MG63 (cell line): ENCODE measurements around the gene CAVIN1. TPM values are rescaled to one million over a fixed set of nuclear protein-coding genes. Genes with fewer than 3 reads are reported as not detected.
A peak's percentile ranks its signal among the peaks of the same experiment; 100 is the strongest.
"Not testable (repeated sequence)": the region's sequence is repeated elsewhere in the genome, so short reads cannot be mapped to it uniquely, and the experiment has no call there.

ENCODE experiments used
- DNase-seq: peaks from one replicate; pipeline ENCODE4 v3.0.0-alpha.2; 2020
- H3K27me3 ChIP-seq: fragments of 250-450 bp; sonication (Bioruptor Pico); 2 replicates; pipeline ENCODE4 v1.5.1; 2020; ENCODE audit warnings: mild to moderate bottlenecking, moderate library complexity
- H3K36me3 ChIP-seq: fragments of 250-450 bp; sonication (Bioruptor Pico); 2 replicates; pipeline ENCODE4 v1.5.1; 2020; ENCODE audit warnings: mild to moderate bottlenecking, moderate library complexity
- H3K4me3 ChIP-seq: fragments of 250-450 bp; sonication (Bioruptor Pico); 2 replicates; pipeline ENCODE4 v1.5.1; 2020; ENCODE audit warnings: mild to moderate bottlenecking, moderate library complexity
- H3K9me3 ChIP-seq: fragments of 250-450 bp; sonication (Bioruptor Pico); 2 replicates; pipeline ENCODE4 v1.5.1; 2020; ENCODE audit warnings: mild to moderate bottlenecking, moderate library complexity
- total RNA-seq: library from RNA; depleted of rRNA; stranded (reverse); fragments of >200 nt; shearing (Covaris generic); gene quantifications from 2 replicates; pipeline ENCODE4 v1.2.3, GENCODE V29; 2014; ENCODE audit warnings: low replicate concordance; rRNA removed

CAVIN1 gene, protein sequence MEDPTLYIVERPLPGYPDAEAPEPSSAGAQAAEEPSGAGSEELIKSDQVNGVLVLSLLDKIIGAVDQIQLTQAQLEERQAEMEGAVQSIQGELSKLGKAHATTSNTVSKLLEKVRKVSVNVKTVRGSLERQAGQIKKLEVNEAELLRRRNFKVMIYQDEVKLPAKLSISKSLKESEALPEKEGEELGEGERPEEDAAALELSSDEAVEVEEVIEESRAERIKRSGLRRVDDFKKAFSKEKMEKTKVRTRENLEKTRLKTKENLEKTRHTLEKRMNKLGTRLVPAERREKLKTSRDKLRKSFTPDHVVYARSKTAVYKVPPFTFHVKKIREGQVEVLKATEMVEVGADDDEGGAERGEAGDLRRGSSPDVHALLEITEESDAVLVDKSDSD
- 799 and 958 TPM in 2 replicates for total RNA-seq

DNA sequence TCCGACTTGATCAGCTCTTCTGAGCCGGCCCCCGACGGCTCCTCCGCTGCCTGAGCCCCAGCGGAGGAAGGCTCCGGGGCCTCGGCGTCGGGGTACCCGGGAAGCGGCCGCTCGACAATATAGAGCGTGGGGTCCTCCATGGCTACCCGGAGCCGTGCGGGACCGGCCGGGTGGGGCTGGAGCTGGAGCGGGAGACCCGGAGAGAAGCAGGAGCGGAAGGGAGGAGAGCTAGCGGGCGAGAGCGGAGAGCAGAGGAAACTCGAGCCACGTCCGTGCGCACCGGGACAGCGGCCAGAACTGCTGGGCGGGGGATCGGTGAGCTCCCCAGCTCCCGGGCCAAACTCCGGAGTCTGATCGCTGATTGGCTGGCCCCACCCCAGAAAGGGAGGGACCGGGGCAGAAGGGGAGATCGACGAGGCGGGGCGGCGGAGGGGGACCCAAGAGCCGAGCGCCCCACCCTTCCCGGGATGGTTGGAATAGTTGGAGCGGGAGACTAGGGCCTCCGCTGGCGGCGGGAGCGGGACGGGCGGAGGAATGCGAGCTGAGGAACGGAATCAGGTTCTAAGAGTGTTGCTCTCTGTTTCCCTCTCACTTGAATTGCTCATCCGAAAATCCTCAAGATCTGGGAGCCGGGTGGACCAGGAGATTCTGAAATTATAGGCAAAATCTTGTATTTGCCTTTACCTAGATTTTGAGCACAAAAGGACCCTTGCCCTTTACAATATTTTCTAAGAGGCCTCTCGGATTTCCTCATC lies at the start of gene CAVIN1:
Gene CAVIN1, minus strand, starts transcription at position 299 of the 755 bp plus-strand sequence. Its CDS starts 159 bp downstream, at position 140.
- peaks cover 45% of the 10 kb centered on the region for H3K36me3 ChIP-seq
- no peaks in the 10 kb centered on the region for H3K27me3 ChIP-seq
- H3K4me3 ChIP-seq: peak within 1 kb of the TSS; percentile 100
- DNase-seq: peak; percentile 100
- no peaks in the 10 kb centered on the region for H3K9me3 ChIP-seq

DNA sequence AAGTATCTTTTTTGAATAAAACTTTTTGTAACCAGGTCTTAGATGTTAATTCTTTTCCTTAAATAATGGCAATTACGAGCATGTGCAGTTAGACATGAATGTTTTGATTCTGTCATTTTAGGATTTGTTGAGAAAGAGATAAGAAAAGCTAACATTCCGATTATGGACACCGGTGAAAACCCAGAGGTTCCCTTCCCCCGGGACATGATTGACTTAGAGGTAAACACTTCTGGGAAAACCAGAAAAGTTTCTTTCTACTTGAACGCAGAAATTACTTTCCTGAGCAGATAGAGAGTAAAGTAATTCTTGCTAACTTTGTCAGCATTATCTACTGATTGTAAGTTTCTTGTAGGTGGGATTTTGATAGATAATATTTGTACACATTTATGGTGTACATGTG lies 44.8 kb upstream of the CAVIN1 start:
- Histone ChIP-seq H3K27me3 (no peaks in the 10 kb centered on the region), H3K36me3 (peaks cover 61% of the 10 kb centered on the region), H3K4me3 (no peak overlapping the region), H3K9me3 (no peaks in the 10 kb centered on the region)
- no peak for DNase-seq

DNA sequence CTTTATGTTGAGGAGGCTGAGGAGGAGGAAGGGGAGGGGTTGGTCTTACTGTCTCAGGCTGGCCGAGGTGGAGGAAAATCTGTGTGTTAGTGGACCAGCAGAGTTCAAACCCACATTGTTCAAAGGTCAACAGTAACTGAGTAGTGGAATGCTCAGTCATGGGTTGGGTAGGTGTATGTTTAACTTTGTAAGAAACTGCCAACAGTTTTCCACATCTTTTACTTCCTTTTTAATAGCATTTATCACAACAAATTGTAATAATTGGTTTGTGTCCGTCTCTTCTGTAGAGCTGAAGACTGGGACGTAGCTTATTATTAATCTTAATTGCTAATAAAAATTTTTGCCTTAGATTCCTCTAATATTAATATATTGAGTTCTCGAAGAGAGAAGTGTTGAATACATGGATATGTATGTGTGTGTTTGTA lies 40.9 kb upstream of the CAVIN1 start:
- no peak for DNase-seq
- Histone ChIP-seq H3K9me3 (no peaks in the 10 kb centered on the region), H3K36me3 (peaks cover 60% of the 10 kb centered on the region), H3K27me3 (no peaks in the 10 kb centered on the region), H3K4me3 (no peak overlapping the region)

DNA sequence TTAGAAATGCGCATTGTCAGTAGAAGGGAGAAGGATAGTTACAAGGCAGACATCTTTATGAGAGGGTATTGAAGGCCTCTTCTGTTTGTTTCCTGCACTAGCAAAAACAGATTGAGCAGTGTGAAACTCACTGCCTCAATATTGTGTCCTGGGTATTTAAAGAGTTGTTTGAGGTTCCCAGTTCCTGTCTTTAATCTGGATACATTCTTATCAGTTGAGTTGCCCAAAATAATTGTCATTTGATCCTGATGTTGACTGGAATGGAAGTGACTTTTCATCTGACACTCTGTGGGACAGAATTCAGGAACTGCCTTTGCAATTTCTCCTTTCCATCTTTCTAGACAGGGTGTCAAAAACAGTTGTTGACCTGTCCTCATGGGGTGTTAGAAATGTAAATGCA lies 37.3 kb upstream of the CAVIN1 start:
- H3K9me3 ChIP-seq: no peaks in the 10 kb centered on the region
- peak overlapping the region; percentile 76 for H3K4me3 ChIP-seq
- DNase-seq: no peak
- H3K27me3 ChIP-seq: no peaks in the 10 kb centered on the region
- peaks cover 32% of the 10 kb centered on the region for H3K36me3 ChIP-seq

DNA sequence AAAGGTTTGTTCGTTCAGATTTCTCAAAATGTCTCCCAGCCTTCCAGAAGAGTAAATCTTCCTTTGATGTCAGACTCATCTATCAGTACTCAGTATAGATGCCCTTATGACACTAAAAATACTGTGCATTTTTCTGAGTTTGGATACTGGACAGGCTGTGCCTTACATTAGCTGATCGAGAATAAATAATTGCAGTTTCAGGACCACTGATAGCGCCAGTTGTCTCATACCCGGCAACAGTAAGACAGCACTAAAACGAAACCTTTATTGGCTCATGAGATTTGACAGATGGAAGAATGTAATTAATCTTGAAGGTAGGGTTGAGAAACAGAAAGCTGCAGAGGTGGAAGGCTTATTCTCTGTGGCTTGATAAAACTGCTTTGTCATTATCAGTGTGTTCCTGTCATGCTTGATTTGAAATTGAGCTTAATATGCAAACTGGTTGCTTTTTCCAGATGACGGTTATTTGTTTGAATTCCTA lies 36.8 kb upstream of the CAVIN1 start:
- Histone ChIP-seq H3K27me3 (no peaks in the 10 kb centered on the region), H3K9me3 (no peaks in the 10 kb centered on the region), H3K4me3 (peak overlapping the region; percentile 76), H3K36me3 (peaks cover 32% of the 10 kb centered on the region)
- no peak for DNase-seq

DNA sequence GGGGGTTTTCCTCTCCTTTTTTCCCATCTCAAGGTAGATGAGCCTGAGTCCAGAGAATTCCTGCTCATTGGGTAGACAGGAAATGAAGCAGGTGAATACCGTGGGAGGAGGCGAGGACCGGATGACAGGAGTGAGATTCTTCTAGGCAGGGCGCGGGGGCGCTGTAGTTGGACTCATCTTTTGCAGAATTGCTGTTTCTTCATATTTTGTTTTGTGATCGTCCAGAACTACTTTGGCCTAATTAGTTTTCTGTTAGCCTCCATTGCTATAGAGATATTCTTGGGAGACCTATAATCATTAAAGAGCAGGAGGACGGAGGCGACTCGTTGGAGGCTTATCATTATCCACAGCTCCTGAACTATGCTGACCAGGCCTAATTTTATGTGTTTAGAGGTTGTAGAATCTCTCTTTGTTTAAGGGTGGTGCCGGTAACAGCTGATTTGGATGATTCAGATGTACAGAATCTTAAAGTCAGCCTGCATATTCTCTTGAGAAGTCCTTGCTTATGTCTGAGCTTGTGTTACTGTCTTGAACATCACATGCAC lies 36.3 kb upstream of the CAVIN1 start:
- Histone ChIP-seq H3K9me3 (no peaks in the 10 kb centered on the region), H3K4me3 (peak overlapping the region; percentile 76), H3K27me3 (no peaks in the 10 kb centered on the region), H3K36me3 (peaks cover 32% of the 10 kb centered on the region)
- DNase-seq: peak; percentile 61

DNA sequence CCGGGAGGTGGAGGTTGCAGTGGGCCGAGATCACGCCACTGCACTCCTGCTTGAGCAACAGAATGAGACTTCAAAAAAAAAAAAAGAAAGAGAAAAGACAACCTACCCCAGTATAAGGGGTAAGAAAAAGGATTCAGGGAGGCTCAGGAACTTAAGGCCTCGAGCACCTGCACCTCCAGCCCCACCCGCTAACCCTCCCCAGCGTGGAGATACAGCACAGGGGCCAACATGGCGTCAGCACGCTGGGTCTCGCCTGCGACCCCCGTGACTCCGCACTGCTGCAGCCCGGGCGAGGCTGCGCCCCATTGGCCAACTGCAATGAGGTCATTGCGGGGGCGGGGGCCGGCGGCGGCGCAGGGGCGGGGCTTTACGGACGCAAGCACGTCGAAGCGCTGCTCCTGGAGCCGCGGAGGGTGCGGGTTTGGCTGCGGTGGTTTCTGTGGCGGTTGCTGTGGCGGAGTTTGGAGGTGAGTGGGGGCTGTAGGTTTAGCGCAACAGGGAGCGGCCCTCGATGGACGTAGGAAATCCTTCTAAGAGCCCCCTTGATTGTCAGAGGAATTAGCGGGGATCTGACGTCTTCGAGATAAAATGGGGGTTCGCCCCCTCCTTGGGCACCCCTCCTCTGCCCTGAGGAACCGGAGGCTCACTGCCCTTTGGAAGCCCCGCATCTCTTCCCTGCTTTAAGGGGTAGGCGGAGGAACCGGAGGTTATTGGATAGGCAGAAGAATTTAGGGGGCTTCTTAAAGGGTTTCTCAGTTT lies 35.6 kb upstream of the CAVIN1 start, which contains the start of gene ATP6V0A1:
Gene ATP6V0A1, plus strand, starts transcription at position 382 of the 759 bp plus-strand sequence. CDS start 2,017 bp downstream, outside the sequence.
- DNase-seq: peak; percentile 97
- H3K9me3 ChIP-seq: no peaks in the 10 kb centered on the region
- peak within 1 kb of the TSS; percentile 76 for H3K4me3 ChIP-seq
- no peaks in the 10 kb centered on the region for H3K27me3 ChIP-seq
- peaks cover 28% of the 10 kb centered on the region for H3K36me3 ChIP-seq

DNA sequence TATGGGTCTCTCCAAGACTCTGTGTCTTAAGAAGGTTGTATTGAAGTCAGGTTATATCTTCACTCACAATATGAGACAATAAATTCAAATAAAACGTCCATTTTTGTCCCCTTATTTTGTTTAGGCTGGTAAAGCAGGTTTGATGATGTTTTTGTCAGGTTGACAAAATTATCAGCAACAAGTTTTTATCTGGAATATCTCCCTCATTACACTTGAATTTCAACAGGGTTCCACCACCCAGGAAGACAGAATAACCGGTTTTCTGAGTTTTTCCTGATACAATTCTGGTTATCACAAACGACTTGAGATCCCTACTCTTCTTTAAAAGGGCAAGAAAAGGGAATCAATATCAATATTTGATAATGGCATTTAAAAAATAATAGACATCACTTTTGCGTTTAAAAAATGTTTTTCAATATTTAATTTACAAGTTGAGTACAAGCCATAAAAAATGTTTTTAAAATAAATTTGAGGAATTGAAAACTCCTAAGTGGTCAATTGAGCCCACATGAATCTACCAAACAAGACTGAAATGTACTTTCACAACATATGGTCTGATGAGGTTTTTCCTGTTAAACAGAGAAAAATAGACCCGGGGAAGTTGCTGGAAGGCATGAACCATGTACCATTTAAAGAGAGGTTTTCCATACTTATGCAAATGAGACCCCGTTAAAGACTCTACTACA lies 34.2 kb upstream of the CAVIN1 start:
- H3K27me3 ChIP-seq: no peaks in the 10 kb centered on the region
- no peaks in the 10 kb centered on the region for H3K9me3 ChIP-seq
- peaks cover 18% of the 10 kb centered on the region for H3K36me3 ChIP-seq
- no peak overlapping the region for H3K4me3 ChIP-seq
- DNase-seq: no peak

DNA sequence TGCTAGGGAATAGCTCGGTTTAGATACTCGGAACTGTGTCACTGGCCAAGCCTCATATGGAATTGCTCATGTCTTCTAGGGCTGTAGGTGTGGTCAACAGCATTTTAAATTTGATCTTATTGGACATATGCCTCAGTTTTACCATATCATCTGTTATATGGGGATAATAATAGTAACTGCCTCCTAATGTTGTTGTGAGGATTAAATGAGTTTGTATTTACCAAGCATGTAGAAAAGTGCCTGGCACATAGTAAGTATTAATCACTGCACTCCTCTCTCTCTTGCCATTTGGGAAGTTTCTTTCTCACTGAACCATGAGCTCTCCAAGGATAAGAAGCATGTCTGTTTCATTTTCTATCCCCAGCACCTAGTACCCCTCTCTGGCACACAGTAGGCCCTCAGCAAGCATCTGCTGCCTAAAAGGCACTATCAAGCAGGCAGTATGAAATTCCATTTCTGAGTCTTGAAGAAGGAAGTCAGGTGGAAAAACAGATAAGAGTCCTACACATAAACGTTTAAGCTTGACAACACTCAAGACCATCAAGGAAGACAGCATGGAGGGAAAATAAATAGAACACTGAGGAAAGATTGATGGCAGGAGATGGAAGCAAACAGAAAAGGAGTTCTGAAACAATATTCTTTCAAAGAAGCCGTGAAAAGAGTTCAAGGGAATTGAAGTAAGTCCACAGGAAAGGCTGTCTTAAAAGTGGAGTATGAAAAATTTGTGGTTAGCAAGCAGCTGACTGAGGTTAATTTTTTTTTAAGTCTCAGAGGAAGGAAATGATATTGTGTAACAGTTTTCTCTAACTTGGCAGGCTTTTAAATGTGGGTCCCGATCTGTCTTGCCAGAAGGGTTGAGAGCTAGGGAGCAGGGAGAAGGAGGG lies 33.4 kb upstream of the CAVIN1 start:
- H3K36me3 ChIP-seq: peaks cover 12% of the 10 kb centered on the region
- H3K27me3 ChIP-seq: no peaks in the 10 kb centered on the region
- H3K4me3 ChIP-seq: no peak overlapping the region
- H3K9me3 ChIP-seq: no peaks in the 10 kb centered on the region
- DNase-seq: no peak

DNA sequence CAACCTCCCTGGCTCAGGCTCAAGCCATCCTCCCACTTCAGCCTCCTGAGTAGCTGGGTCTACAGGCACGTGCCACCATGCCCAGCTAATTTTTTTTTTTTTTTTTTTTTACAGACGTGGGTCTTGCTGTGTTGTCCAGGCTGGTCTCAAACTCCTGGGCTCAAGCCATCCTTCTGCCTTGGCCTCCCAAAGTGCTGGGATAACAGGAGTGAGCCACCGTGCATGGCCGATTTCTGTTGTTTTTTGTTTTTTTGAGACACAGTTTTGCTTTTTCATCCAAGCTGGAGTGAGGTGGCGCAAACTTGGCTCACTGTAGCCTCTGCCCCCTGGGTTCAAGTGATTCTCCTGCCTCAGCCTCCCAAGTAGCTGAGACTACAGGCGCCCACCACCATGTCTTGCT lies 31.9 kb upstream of the CAVIN1 start:
- DNase-seq, H3K27me3 ChIP-seq, H3K9me3 ChIP-seq, H3K36me3 ChIP-seq, H3K4me3 ChIP-seq: not testable (repeated sequence)

DNA sequence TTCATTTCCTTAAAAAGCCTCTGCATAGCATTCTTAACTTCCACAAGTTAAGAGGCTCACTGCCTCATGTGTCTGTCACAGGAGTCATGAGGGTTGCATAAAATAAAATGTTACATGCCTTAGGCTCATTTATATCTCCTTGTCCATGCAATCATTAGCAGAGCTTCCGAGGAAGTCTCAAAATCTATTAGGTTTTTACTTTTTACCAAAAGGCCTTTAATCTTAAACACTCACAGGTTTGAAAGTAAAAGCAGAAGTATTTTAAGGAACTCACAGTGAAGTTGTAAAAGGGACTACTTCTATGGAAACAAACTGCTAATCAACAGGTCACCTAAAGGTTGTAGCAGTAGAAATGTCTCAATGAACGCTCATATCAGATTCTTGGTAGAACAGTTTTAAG lies 30.4 kb upstream of the CAVIN1 start:
- Histone ChIP-seq H3K4me3 (no peak overlapping the region), H3K36me3 (no peaks in the 10 kb centered on the region), H3K27me3 (no peaks in the 10 kb centered on the region), H3K9me3 (no peaks in the 10 kb centered on the region)
- DNase-seq: no peak

DNA sequence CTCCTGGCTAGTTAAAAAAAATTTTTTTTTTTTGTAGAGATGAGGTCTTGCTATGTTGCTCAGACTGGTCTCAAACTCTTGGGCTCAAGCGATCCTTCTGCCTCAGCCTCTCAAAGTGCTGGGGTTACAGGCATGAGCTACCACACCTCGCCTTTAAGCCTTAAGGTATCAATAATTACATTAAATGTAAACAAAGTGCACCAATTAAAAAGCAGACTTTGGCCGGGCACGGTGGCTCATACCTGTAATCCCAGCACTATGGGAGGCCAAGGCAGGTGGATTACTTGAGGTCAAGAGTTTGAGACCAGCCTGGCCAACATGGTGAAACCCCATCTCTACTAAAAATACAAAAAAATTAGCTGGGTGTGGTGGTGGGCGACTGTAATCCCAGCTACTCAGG lies 28.2 kb upstream of the CAVIN1 start:
- not testable (repeated sequence) for H3K4me3 ChIP-seq, H3K36me3 ChIP-seq, H3K27me3 ChIP-seq, H3K9me3 ChIP-seq, DNase-seq

DNA sequence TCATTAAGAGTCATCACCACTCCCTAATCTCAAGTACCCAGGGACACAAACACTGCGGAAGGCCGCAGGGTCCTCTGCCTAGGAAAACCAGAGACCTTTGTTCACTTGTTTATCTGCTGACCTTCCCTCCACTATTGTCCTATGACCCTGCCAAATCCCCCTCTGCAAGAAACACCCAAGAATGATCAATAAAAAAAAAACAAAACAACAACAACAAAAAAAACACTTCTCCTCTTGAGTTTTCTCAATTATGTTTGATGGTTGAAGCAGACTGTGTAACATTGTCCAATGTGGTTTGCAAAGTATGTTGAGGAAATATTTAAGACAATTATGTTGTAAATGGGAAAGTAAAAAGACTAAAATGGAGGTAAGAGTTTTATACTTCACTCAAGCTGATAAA lies 26.8 kb upstream of the CAVIN1 start:
- not testable (repeated sequence) for H3K27me3 ChIP-seq, DNase-seq, H3K36me3 ChIP-seq, H3K4me3 ChIP-seq, H3K9me3 ChIP-seq

DNA sequence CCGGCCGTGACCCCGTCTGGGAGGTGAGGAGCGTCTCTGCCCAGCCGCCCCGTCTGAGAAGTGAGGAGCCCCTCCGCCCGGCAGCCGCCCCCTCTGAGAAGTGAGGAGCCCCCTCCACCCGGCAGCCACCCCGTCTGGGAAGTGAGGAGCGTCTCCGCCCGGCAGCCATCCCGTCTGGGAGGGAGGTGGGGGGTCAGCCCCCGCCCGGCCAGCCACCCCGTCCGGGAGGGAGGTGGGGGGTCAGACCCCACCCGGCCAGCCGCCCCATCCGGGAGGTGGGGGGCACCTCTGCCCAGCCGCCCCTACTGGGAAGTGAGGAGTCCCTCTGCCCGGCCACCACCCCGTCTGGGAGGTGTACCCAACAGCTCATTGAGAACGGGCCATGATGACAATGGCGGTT lies 26.1 kb upstream of the CAVIN1 start:
- H3K36me3 ChIP-seq, H3K9me3 ChIP-seq, DNase-seq, H3K4me3 ChIP-seq, H3K27me3 ChIP-seq: not testable (repeated sequence)

DNA sequence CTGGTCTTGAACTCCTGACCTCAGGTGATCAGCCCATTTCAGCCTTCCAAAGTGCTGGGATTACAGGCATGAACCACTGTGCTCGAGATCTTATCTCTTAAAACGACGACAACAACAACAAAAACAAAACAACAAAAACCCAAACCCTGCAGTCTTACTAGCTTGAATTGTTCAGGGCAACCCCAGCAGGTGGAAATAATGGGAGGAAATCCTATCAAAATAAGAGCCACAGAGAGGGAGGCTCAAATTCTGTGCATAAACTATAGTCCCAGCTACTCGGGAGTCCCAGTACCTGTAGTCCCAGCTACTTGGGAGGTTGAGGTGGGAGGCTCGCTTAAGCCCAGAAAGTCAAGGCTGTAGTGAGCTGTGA lies 19.1 kb upstream of the CAVIN1 start:
- DNase-seq: no peak

More for the DNA sequence above, 19.1 kb upstream of the CAVIN1 start:
- Histone ChIP-seq H3K4me3 (no peak overlapping the region), H3K27me3 (no peaks in the 10 kb centered on the region), H3K9me3 (no peaks in the 10 kb centered on the region), H3K36me3 (no peaks in the 10 kb centered on the region)
